Smooth muscle cell (in vitro differentiated cells): ENCODE measurements around the gene KIAA1549. TPM values are rescaled to one million over a fixed set of nuclear protein-coding genes. Genes with fewer than 3 reads are reported as not detected.

Experiments
- DNase-seq: peaks from one replicate; lab custom pipeline; 2025; ENCODE audit not compliant: unreplicated experiment; lab: John Stamatoyannopoulos, UW
- H2AFZ ChIP-seq: fragments of 200-600 bp; sonication (generic); 2 replicates; pipeline ENCODE4 v1.6.0; 2016; ENCODE audit warnings: antibody characterized with exemption, low read depth, mild to moderate bottlenecking
- H3F3A ChIP-seq: fragments of 200-600 bp; sonication (generic); 2 replicates; pipeline ENCODE4 v1.6.0; 2017; ENCODE audit warnings: antibody characterized with exemption, low read depth
- H3K27ac ChIP-seq: fragments of 200-600 bp; sonication (generic); 2 replicates; pipeline ENCODE4 v1.5.1; 2016; ENCODE audit warnings: low read depth, mild to moderate bottlenecking
- H3K27me3 ChIP-seq: fragments of 200-600 bp; sonication (generic); 2 replicates; pipeline ENCODE4 v1.6.1; 2016; ENCODE audit warnings: low read depth, mild to moderate bottlenecking
- H3K36me3 ChIP-seq: fragments of 200-600 bp; sonication (generic); 2 replicates; pipeline ENCODE4 v1.5.1; 2016; ENCODE audit warnings: low read depth
- H3K4me1 ChIP-seq: fragments of 200-600 bp; sonication (generic); 2 replicates; pipeline ENCODE4 v1.5.1; 2016; ENCODE audit warnings: low read depth
- H3K4me2 ChIP-seq: fragments of 200-600 bp; sonication (generic); 2 replicates; pipeline ENCODE4 v1.6.0; 2016; ENCODE audit warnings: mild to moderate bottlenecking
- H3K4me3 ChIP-seq: fragments of 200-600 bp; sonication (generic); 2 replicates; pipeline ENCODE4 v1.5.1; 2016; ENCODE audit warnings: mild to moderate bottlenecking
- H3K79me2 ChIP-seq: fragments of 200-600 bp; sonication (generic); 2 replicates; pipeline ENCODE4 v1.6.0; 2016; ENCODE audit warnings: low read depth, mild to moderate bottlenecking
- H3K9ac ChIP-seq: fragments of 200-600 bp; sonication (generic); 2 replicates; pipeline ENCODE4 v1.6.0; 2016; ENCODE audit warnings: low read depth
- H3K9me3 ChIP-seq: fragments of 200-600 bp; sonication (generic); replicated peaks from 2 replicates; pipeline ENCODE4 v1.5.1; 2016; ENCODE audit warnings: low read depth
- H4K20me1 ChIP-seq: fragments of 200-600 bp; sonication (generic); 2 replicates; pipeline ENCODE4 v1.6.0; 2016; ENCODE audit warnings: low read depth
- CTCF ChIP-seq: fragments of 200-600 bp; sonication (generic); IDR thresholded peaks from 2 replicates; pipeline ENCODE4 v1.5.1; 2017; ENCODE audit warnings: borderline replicate concordance, mild to moderate bottlenecking, antibody characterized with exemption; ENCODE audit not compliant: insufficient read depth, poor library complexity, severe bottlenecking
- WGBS: methylation state at CpG from one replicate; pipeline ENCODE4 v1.1.7; 2016; ENCODE audit warnings: low lambda C conversion rate; 5-methylcytosine and 5-hydroxymethylcytosine counted together
- polyA plus RNA-seq: library from polyadenylated mRNA; unstranded; fragments of >200 nt; fragmentation: Nextera tagmentation; extraction: Ambion mirVana; gene quantifications from 2 replicates; pipeline ENCODE4 v1.2.1, GENCODE V29; 2016
- total RNA-seq: library from RNA; depleted of rRNA; stranded (reverse); fragments of >200 nt; gene quantifications from 2 replicates; pipeline ENCODE4 v1.2.3, GENCODE V29; 2014

The KIAA1549 gene
- total and polyA plus RNA-seq, 2 experiments from 2014 or later, result 4.1 to 7.1 TPM

DNA sequence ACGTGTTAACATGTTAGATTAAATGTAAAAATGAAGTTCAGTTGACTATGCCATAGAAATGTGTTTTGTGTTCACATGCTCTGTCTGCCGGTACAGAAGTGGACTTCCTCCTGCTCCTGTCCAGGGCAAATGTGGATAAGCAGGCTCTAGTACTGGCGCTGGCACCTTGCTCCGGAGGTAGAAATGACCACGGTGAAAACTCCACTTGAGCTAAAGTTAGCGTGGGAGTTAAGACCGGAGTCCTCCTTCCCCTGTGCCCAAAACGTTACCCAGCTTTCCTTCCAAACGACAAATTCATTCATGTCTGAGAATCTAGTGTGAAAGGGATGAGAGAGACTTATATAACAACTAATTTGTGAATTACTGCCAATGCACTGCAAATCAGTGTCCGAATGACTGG is 148.2 kb downstream of the KIAA1549 start:
- H3K27me3 ChIP-seq, result no peaks in the 10 kb centered on the region
- WGBS, result 87% methylated on average over 10 of the region's 10 CpGs
- no peak overlapping the region for H3K4me2 ChIP-seq
- no peaks in the 10 kb centered on the region for H3K4me1 ChIP-seq
- H3K9ac ChIP-seq, result no peak overlapping the region
- H3F3A ChIP-seq, result no peaks in the 10 kb centered on the region
- H3K79me2 ChIP-seq, result no peaks in the 10 kb centered on the region
- H2AFZ ChIP-seq, result no peak overlapping the region
- H3K9me3 ChIP-seq, result no peaks in the 10 kb centered on the region
- TF ChIP-seq CTCF, result no peak
- no peak overlapping the region for H3K4me3 ChIP-seq
- H3K36me3 ChIP-seq, result no peaks in the 10 kb centered on the region
- H3K27ac ChIP-seq, result no peak overlapping the region
- DNase-seq, result no peak
- no peaks in the 10 kb centered on the region for H4K20me1 ChIP-seq

DNA sequence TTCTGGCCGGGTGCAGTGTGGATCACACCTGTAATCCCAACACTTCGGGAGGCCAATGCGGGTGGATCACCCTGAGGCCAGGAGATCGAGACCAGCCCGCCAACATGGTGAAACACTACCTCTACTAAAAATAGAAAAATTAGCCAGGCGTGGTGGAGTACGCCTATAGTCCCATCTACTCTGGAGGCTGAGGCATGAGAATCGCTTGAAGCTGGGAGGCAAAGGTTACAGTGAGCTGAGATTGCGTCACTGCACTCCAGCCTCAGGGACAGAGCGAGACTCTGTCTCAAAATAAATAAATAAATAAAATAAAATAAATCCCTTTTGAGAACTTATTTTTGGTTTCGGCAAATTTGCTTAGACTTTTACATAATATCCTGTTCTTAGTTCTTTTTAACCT is 151.9 kb downstream of the KIAA1549 start:
- no peaks in the 10 kb centered on the region for H3K79me2 ChIP-seq
- 94% methylated on average over 11 of the region's 11 CpGs for WGBS
- H3K4me3 ChIP-seq, result no peak overlapping the region
- no peaks in the 10 kb centered on the region for H3K27me3 ChIP-seq
- no peak overlapping the region for H3K4me2 ChIP-seq
- no peak for DNase-seq
- no peak overlapping the region for H2AFZ ChIP-seq
- H3F3A ChIP-seq, result no peaks in the 10 kb centered on the region
- no peaks in the 10 kb centered on the region for H3K9me3 ChIP-seq
- H3K27ac ChIP-seq, result no peak overlapping the region
- no peaks in the 10 kb centered on the region for H3K4me1 ChIP-seq
- no peak for TF ChIP-seq CTCF
- H3K9ac ChIP-seq, result no peak overlapping the region
- no peaks in the 10 kb centered on the region for H3K36me3 ChIP-seq
- H4K20me1 ChIP-seq, result no peaks in the 10 kb centered on the region

DNA sequence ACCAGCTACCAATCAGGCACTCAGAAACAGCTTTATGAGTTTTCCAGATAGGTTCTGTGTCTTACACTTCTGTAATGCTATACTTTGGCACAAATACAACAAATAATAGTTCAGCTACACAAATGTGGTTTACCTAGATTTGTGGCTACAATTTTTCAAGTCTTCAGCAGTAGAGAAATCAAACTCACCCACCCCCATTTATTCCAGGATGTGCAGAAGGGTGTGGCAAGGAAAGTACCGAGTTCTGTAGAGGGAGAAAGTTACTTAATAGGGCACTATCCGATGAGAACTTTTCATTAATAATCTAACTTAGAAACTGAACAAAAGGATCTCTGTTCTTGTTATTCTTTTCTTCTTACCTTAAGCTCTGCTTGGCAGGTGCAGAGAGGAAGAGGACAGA is 152.9 kb downstream of the KIAA1549 start:
- no peak overlapping the region for H3K4me2 ChIP-seq
- no peak for DNase-seq
- no peak overlapping the region for H2AFZ ChIP-seq
- H3K9me3 ChIP-seq, result no peaks in the 10 kb centered on the region
- no peaks in the 10 kb centered on the region for H3F3A ChIP-seq
- no peaks in the 10 kb centered on the region for H3K4me1 ChIP-seq
- H3K9ac ChIP-seq, result no peak overlapping the region
- no peaks in the 10 kb centered on the region for H3K36me3 ChIP-seq
- no peaks in the 10 kb centered on the region for H3K27me3 ChIP-seq
- H3K27ac ChIP-seq, result no peak overlapping the region
- no peak overlapping the region for H3K4me3 ChIP-seq
- TF ChIP-seq CTCF, result no peak
- H4K20me1 ChIP-seq, result no peaks in the 10 kb centered on the region
- H3K79me2 ChIP-seq, result no peaks in the 10 kb centered on the region
- 85% methylated on average over 2 of the region's 2 CpGs for WGBS

- 95% methylated on average over 11 of the region's 11 CpGs for WGBS
- Histone ChIP-seq H3F3A (no peaks in the 10 kb centered on the region), H3K9ac (no peak overlapping the region), H3K27ac (no peak overlapping the region), H3K27me3 (no peaks in the 10 kb centered on the region), H3K79me2 (no peaks in the 10 kb centered on the region), H2AFZ (no peak overlapping the region), H3K4me3 (no peak overlapping the region), H3K4me2 (no peak overlapping the region), H3K4me1 (no peaks in the 10 kb centered on the region), H3K9me3 (no peaks in the 10 kb centered on the region), H4K20me1 (no peaks in the 10 kb centered on the region), H3K36me3 (no peaks in the 10 kb centered on the region)
- DNase-seq, result no peak
- TF ChIP-seq CTCF, result no peak
Observed at GRCh38 chr7:138825049-138825721, 156.0 kb downstream of the KIAA1549 start.
